HAP-1 (cell line): ENCODE measurements around the gene BOLA1.
A peak's percentile ranks its signal among the peaks of the same experiment; 100 is the strongest.
"Not testable (repeated sequence)": the region's sequence is repeated elsewhere in the genome, so short reads cannot be mapped to it uniquely, and the experiment has no call there.

ENCODE experiments used
- DNase-seq, 2 experiments: peaks; one replicate each; pipeline ENCODE4 v3.0.0-alpha.2; 2016 to 2020; ENCODE audit warnings: low spot score in 2 of 2
- H3K27me3 ChIP-seq: fragments of 250-450 bp; sonication (Bioruptor Pico); 2 replicates; pipeline ENCODE4 v1.5.1; 2020; ENCODE audit warnings: low read depth, mild to moderate bottlenecking, moderate library complexity
- H3K36me3 ChIP-seq: fragments of 250-450 bp; sonication (Bioruptor Pico); replicated peaks from 2 replicates; pipeline ENCODE4 v1.5.1; 2020; ENCODE audit warnings: mild to moderate bottlenecking
- H3K4me1 ChIP-seq: fragments of 250-450 bp; sonication (Bioruptor Pico); 2 replicates; pipeline ENCODE4 v1.5.1; 2020; ENCODE audit warnings: mild to moderate bottlenecking
- H3K4me3 ChIP-seq: fragments of 250-450 bp; sonication (Bioruptor Pico); 2 replicates; pipeline ENCODE4 v1.5.1; 2020; ENCODE audit warnings: mild to moderate bottlenecking, moderate library complexity
- H3K9me3 ChIP-seq: fragments of 250-450 bp; sonication (Bioruptor Pico); 2 replicates; pipeline ENCODE4 v1.5.1; 2020; ENCODE audit warnings: mild to moderate bottlenecking, moderate library complexity
- in situ Hi-C: fragments of 300-500 bp; cut with MboI; formaldehyde crosslinking; loops from 3 replicates; pipeline ENCODE4 v1.14.3; 2020; ENCODE audit warnings: low sequenced_read_pairs, inconsistent platforms, mixed read lengths

The BOLA1 gene

GRCh38 chr1:149899460-149900284 lies at the start of gene BOLA1:
Gene BOLA1 (plus strand): TSS chr1:149899568. CDS start chr1:149900060, 492 bp downstream.
- H3K9me3 ChIP-seq: no peaks in the 10 kb centered on the region
- no peaks in the 10 kb centered on the region for H3K36me3 ChIP-seq
- no peak for DNase-seq
- no peak within 1 kb of the TSS for H3K4me3 ChIP-seq
- H3K27me3 ChIP-seq: no peaks in the 10 kb centered on the region
- in situ Hi-C loops: loop anchor here (25.0 kb wide), 1 partner anchor 263 kb away; no protein-coding TSS in a partner anchor
- H3K4me1 ChIP-seq: no peaks in the 10 kb centered on the region

- Histone ChIP-seq H3K36me3 (no peaks in the 10 kb centered on the region), H3K4me1 (peaks cover 40% of the 10 kb centered on the region), H3K27me3 (no peaks in the 10 kb centered on the region), H3K4me3 (peak overlapping the region; percentile 46), H3K9me3 (no peaks in the 10 kb centered on the region)
- in situ Hi-C loops: no loop called here
- peak in 1 of 2 experiments; percentile 10 for DNase-seq
Observed at GRCh38 chr1:149849947-149850360, 49.4 kb upstream of the BOLA1 start.

- in situ Hi-C loops, H3K9me3 ChIP-seq, H3K27me3 ChIP-seq, H3K36me3 ChIP-seq, DNase-seq, H3K4me3 ChIP-seq: not testable (repeated sequence)
- peaks cover 31% of the 10 kb centered on the region for H3K4me1 ChIP-seq
Observed at GRCh38 chr1:149850732-149851345, 48.5 kb upstream of the BOLA1 start.

- H3K27me3 ChIP-seq, H3K9me3 ChIP-seq, in situ Hi-C loops, H3K36me3 ChIP-seq, H3K4me3 ChIP-seq, DNase-seq: not testable (repeated sequence)
- H3K4me1 ChIP-seq: peaks cover 22% of the 10 kb centered on the region
Observed at GRCh38 chr1:149851585-149852213, 47.7 kb upstream of the BOLA1 start.

GRCh38 chr1:149852263-149852662 lies 47.1 kb upstream of the BOLA1 start:
- DNase-seq, H3K9me3 ChIP-seq, in situ Hi-C loops, H3K4me3 ChIP-seq, H3K36me3 ChIP-seq, H3K27me3 ChIP-seq: not testable (repeated sequence)
- H3K4me1 ChIP-seq: peaks cover 19% of the 10 kb centered on the region

GRCh38 chr1:149860271-149860670 lies 39.1 kb upstream of the BOLA1 start:
- DNase-seq, H3K4me1 ChIP-seq, H3K36me3 ChIP-seq, in situ Hi-C loops, H3K4me3 ChIP-seq, H3K9me3 ChIP-seq, H3K27me3 ChIP-seq: not testable (repeated sequence)

GRCh38 chr1:149860684-149861496 lies 38.5 kb upstream of the BOLA1 start:
- in situ Hi-C loops, H3K9me3 ChIP-seq, H3K27me3 ChIP-seq: not testable (repeated sequence)

GRCh38 chr1:149861497-149862054 lies 37.8 kb upstream of the BOLA1 start:
- H3K4me3 ChIP-seq, H3K9me3 ChIP-seq, H3K36me3 ChIP-seq, in situ Hi-C loops, DNase-seq, H3K27me3 ChIP-seq, H3K4me1 ChIP-seq: not testable (repeated sequence)

More at GRCh38 chr1:149860684-149861496, 38.5 kb upstream of the BOLA1 start:
- DNase-seq, H3K36me3 ChIP-seq, H3K4me1 ChIP-seq, H3K4me3 ChIP-seq: not testable (repeated sequence)

- H3K4me3 ChIP-seq, H3K27me3 ChIP-seq, DNase-seq, in situ Hi-C loops, H3K4me1 ChIP-seq, H3K36me3 ChIP-seq, H3K9me3 ChIP-seq: not testable (repeated sequence)
Observed at GRCh38 chr1:149866887-149867286, 32.5 kb upstream of the BOLA1 start.

GRCh38 chr1:149873060-149873459 lies 26.3 kb upstream of the BOLA1 start:
- H3K4me1 ChIP-seq, H3K27me3 ChIP-seq, H3K9me3 ChIP-seq, H3K4me3 ChIP-seq, in situ Hi-C loops, H3K36me3 ChIP-seq, DNase-seq: not testable (repeated sequence)

GRCh38 chr1:149877211-149877946 lies 22.0 kb upstream of the BOLA1 start:
- Histone ChIP-seq H3K4me3 (no peak overlapping the region), H3K27me3 (no peaks in the 10 kb centered on the region), H3K9me3 (no peaks in the 10 kb centered on the region), H3K4me1 (no peaks in the 10 kb centered on the region), H3K36me3 (no peaks in the 10 kb centered on the region)
- in situ Hi-C loops: no loop called here
- DNase-seq: no peak

- no peaks in the 10 kb centered on the region for H3K36me3 ChIP-seq
- DNase-seq: no peak
- in situ Hi-C loops: no loop called here
- H3K27me3 ChIP-seq: no peaks in the 10 kb centered on the region
- peaks cover 6% of the 10 kb centered on the region for H3K4me1 ChIP-seq
- H3K9me3 ChIP-seq: no peaks in the 10 kb centered on the region
- H3K4me3 ChIP-seq: no peak overlapping the region
Observed at GRCh38 chr1:149879556-149879955, 19.8 kb upstream of the BOLA1 start.

- no peak for DNase-seq
- H3K27me3 ChIP-seq: no peaks in the 10 kb centered on the region
- no peak overlapping the region for H3K4me3 ChIP-seq
- in situ Hi-C loops: no loop called here
- H3K36me3 ChIP-seq: no peaks in the 10 kb centered on the region
- H3K4me1 ChIP-seq: peaks cover 6% of the 10 kb centered on the region
- no peaks in the 10 kb centered on the region for H3K9me3 ChIP-seq
Observed at GRCh38 chr1:149881876-149882275, 17.5 kb upstream of the BOLA1 start.
